HCT116 (cell line): ENCODE results near the gene FOXN3. TPM values are rescaled to one million over a fixed set of nuclear protein-coding genes. Genes with fewer than 3 reads are reported as not detected.

Source experiments
- ATAC-seq: fragments of 200-7000 bp; cut with Tn5 transposase; 2 replicates; pipeline ENCODE4 v1.9.1; 2020; ENCODE audit warnings: mild to moderate bottlenecking, moderate library complexity
- BruUV-seq: library from RNA; stranded (reverse); fragments of 400-500 nt; replicated peaks from 2 replicates; lab custom pipeline; 2021; lab: Mats Ljungman, UMichigan
- CTCF ChIA-PET: fragments of 300-600 bp; sonication (Branson Sonifier 250); formaldehyde crosslinking; loops from one replicate; lab custom pipeline; 2021; ENCODE audit warnings: antibody characterized with exemption; lab: Charles Lee
- POLR2A ChIA-PET: fragments of 300-600, 350-600 bp; sonication (Branson Sonifier 250); formaldehyde crosslinking; loops from one replicate; lab custom pipeline; 2021; ENCODE audit warnings: antibody characterized with exemption; lab: Charles Lee
- RAD21 ChIA-PET, 2 experiments: fragments of 300-600 bp; sonication (Branson Sonifier 250); formaldehyde crosslinking; loops; one replicate each; lab custom pipeline; 2023; ENCODE audit warnings: low total read pairs in 2 of 2; ENCODE audit not compliant: uncharacterized antibody in 2 of 2, unreplicated experiment in 2 of 2, low non-redundant PET in 1 of 2; lab: Charles Lee
- DNase-seq: peaks from one replicate; pipeline ENCODE4 v3.0.0-alpha.2; 2010; ENCODE audit warnings: low read depth, low spot score
- H2AFZ ChIP-seq: fragments of 200-600 bp; shearing (Covaris generic), sonication (generic); 2 replicates; pipeline ENCODE4 v1.6.1; 2017; ENCODE audit warnings: low read depth, mixed run types, mixed read lengths, antibody characterized with exemption, low read length; ENCODE audit not compliant: poor library complexity, severe bottlenecking
- H3K27ac ChIP-seq: 2 replicates; pipeline ENCODE4 v1.5.1; 2012; ENCODE audit warnings: low read depth, low read length
- H3K27me3 ChIP-seq: fragments of 200-600 bp; sonication (generic); 2 replicates; pipeline ENCODE4 v1.6.1; 2016; ENCODE audit warnings: mixed run types, low read length, mixed read lengths; ENCODE audit not compliant: insufficient read depth
- H3K36me3 ChIP-seq, 2 experiments: fragments of 200-500 bp in 1 of 2; fragments of 200-600 bp in 1 of 2; sonication (Bioruptor generic) in 1 of 2; sonication (generic) in 1 of 2; 2 replicates each; pipeline versions ENCODE4 v1.5.1 to v1.6.1; 2014 to 2016; ENCODE audit warnings: low read length in 2 of 2, inconsistent platforms in 1 of 2, mixed read lengths in 1 of 2, mixed run types in 1 of 2; ENCODE audit not compliant: insufficient read depth in 2 of 2, control insufficient read depth in 1 of 2
- H3K4me1 ChIP-seq, 2 experiments: fragments of 200-600 bp in 1 of 2; sonication (generic) in 1 of 2; 2 replicates each; pipeline versions ENCODE4 v1.5.1 to v1.6.1; 2012 to 2017; ENCODE audit warnings: low read length in 2 of 2, inconsistent platforms in 1 of 2, mild to moderate bottlenecking in 1 of 2, mixed read lengths in 1 of 2, mixed run types in 1 of 2, moderate library complexity in 1 of 2; ENCODE audit not compliant: insufficient read depth in 2 of 2, control insufficient read depth in 1 of 2
- H3K4me2 ChIP-seq: fragments of 200-600 bp; sonication (generic); 2 replicates; pipeline ENCODE4 v1.6.1; 2017; ENCODE audit warnings: mixed run types, low read length, mixed read lengths
- H3K4me3 ChIP-seq, 2 experiments: fragments of 200-600 bp in 1 of 2; sonication (generic) in 1 of 2; replicated peaks in 1 of 2; 2 replicates each; pipeline ENCODE4 v1.5.1; 2011 to 2016; ENCODE audit warnings: low read length in 2 of 2, control low read depth in 1 of 2, low read depth in 1 of 2, mild to moderate bottlenecking in 1 of 2, mixed read lengths in 1 of 2, mixed run types in 1 of 2
- H3K79me2 ChIP-seq: fragments of 200-600 bp; sonication (generic); 2 replicates; pipeline ENCODE4 v1.6.1; 2017; ENCODE audit warnings: mild to moderate bottlenecking, mixed run types, low read length, moderate library complexity, mixed read lengths; ENCODE audit not compliant: insufficient read depth
- H3K9ac ChIP-seq: fragments of 200-600 bp; sonication (generic); 2 replicates; pipeline ENCODE4 v1.6.1; 2016; ENCODE audit warnings: low read length, mixed read lengths
- H3K9me2 ChIP-seq: fragments of 200-600 bp; sonication (generic), shearing (Covaris generic); 2 replicates; pipeline ENCODE4 v1.6.1; 2017; ENCODE audit warnings: mixed run types, mild to moderate bottlenecking, moderate library complexity; ENCODE audit not compliant: insufficient read depth
- H3K9me3 ChIP-seq, 2 experiments: fragments of 200-500 bp in 1 of 2; fragments of 200-600 bp in 1 of 2; sonication (Bioruptor generic) in 1 of 2; sonication (generic) in 1 of 2; 2 replicates each; pipeline ENCODE4 v1.6.1; 2014 to 2017; ENCODE audit warnings: low read length in 2 of 2, mixed read lengths in 2 of 2, inconsistent platforms in 1 of 2, low read depth in 1 of 2, mild to moderate bottlenecking in 1 of 2, mixed run types in 1 of 2, moderate library complexity in 1 of 2; ENCODE audit not compliant: control insufficient read depth in 1 of 2, insufficient read depth in 1 of 2
- H4K20me1 ChIP-seq: fragments of 200-600 bp; sonication (generic), shearing (Covaris generic); 2 replicates; pipeline ENCODE4 v1.6.1; 2017; ENCODE audit warnings: mixed run types, mild to moderate bottlenecking, moderate library complexity; ENCODE audit not compliant: insufficient read depth
- ELF1 ChIP-seq: IDR thresholded peaks from 2 replicates; pipeline ENCODE4 v1.6.1; 2012; ENCODE audit warnings: low read depth, borderline replicate concordance
- JUND ChIP-seq: IDR thresholded peaks from 2 replicates; pipeline ENCODE4 v1.6.1; 2012
- POLR2AphosphoS5 ChIP-seq: IDR thresholded peaks from 2 replicates; pipeline ENCODE4 v1.6.1; 2011; ENCODE audit warnings: mild to moderate bottlenecking, low read depth, low read length, moderate library complexity
- RAD21 ChIP-seq: IDR thresholded peaks from 2 replicates; pipeline ENCODE4 v1.6.1; 2012; ENCODE audit warnings: low read depth, mild to moderate bottlenecking
- SRF ChIP-seq: IDR thresholded peaks from 2 replicates; pipeline ENCODE4 v1.6.1; 2012; ENCODE audit warnings: low read depth
- TCF7L2 ChIP-seq: IDR thresholded peaks from 2 replicates; pipeline ENCODE4 v1.7.0; 2011; ENCODE audit warnings: borderline replicate concordance, inconsistent platforms; ENCODE audit not compliant: insufficient read depth, insufficient read length; ENCODE audit errors: extremely low read depth
- YY1 ChIP-seq: IDR thresholded peaks from 2 replicates; pipeline ENCODE4 v1.6.1; 2011; ENCODE audit warnings: low read length, low read depth, moderate library complexity, mild to moderate bottlenecking; ENCODE audit not compliant: insufficient replicate concordance; ENCODE audit errors: extremely low read depth
- ZNF274 ChIP-seq: fragments of 200-500 bp; sonication (Bioruptor generic); IDR thresholded peaks from 2 replicates; pipeline ENCODE4 v1.6.1; 2014; ENCODE audit warnings: mild to moderate bottlenecking, low read depth, low read length, inconsistent platforms
- intact Hi-C: fragments of 100-400 bp; cut with micrococcal nuclease; formaldehyde crosslinking; loops from 2 replicates; pipeline ENCODE4 v1.10.0; 2022
- total RNA-seq: library from RNA; stranded (reverse); gene quantifications from one replicate; pipeline ENCODE4 v1.2.1, GENCODE V29; 2021; ENCODE audit not compliant: unreplicated experiment
- TF ChIP-seq, protein P1 (sequence below), 3 experiments: fragments of 200-600 bp in 1 of 3; sonication (generic) in 1 of 3; IDR thresholded peaks in 2 of 3; conservative IDR thresholded peaks in 1 of 3; 2 replicates each; pipeline ENCODE4 v1.5.1; 2012 to 2017; ENCODE audit warnings: low read depth in 2 of 3, low read length in 2 of 3, antibody characterized with exemption in 1 of 3, borderline replicate concordance in 1 of 3, control low read depth in 1 of 3, mild to moderate bottlenecking in 1 of 3, mixed read lengths in 1 of 3, mixed run types in 1 of 3, moderate library complexity in 1 of 3; ENCODE audit not compliant: insufficient read depth in 1 of 3
- TF ChIP-seq, protein P2 (sequence below): IDR thresholded peaks from 2 replicates; pipeline ENCODE4 v1.6.1; 2012

FOXN3 gene
- total RNA-seq, 1 experiment from 2014 or later: 20.0 TPM

DNA sequence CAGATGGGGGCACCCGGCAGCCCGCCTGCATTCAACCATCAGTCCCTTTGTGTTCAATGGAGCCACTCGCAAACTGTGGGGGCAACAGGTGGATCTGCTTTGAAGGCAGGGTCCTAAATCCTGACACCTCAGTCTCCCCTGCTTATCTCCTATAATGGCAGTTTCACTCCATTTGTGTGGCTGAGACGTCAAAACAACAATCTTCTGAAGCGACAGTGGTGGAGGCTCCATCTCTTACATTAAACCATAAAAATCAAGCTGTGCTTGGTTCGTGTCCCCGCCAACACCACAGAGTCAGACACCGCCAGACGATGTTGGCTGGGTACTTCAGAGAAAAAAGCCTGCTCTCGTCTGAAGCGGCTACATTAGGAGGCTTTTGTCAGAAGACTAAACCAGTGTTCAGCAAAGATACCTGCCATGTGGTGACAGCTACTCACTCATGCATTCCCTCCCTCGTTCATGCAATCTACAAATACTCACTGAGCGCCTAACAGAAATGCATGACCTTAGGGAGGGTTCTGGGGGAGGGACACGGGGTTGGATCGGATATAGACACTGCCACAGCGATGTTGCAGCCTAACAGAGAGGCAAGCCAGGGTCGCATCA is 253.9 kb downstream of the FOXN3 start (continued):
- TF ChIP-seq, protein P1, sequence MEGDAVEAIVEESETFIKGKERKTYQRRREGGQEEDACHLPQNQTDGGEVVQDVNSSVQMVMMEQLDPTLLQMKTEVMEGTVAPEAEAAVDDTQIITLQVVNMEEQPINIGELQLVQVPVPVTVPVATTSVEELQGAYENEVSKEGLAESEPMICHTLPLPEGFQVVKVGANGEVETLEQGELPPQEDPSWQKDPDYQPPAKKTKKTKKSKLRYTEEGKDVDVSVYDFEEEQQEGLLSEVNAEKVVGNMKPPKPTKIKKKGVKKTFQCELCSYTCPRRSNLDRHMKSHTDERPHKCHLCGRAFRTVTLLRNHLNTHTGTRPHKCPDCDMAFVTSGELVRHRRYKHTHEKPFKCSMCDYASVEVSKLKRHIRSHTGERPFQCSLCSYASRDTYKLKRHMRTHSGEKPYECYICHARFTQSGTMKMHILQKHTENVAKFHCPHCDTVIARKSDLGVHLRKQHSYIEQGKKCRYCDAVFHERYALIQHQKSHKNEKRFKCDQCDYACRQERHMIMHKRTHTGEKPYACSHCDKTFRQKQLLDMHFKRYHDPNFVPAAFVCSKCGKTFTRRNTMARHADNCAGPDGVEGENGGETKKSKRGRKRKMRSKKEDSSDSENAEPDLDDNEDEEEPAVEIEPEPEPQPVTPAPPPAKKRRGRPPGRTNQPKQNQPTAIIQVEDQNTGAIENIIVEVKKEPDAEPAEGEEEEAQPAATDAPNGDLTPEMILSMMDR (IDR thresholded peaks at IDR 0.05 in 2 of 3, conservative IDR thresholded peaks at IDR 0.05 in 1 of 3; ENCODE audit: borderline replicate concordance in 1 of 3, insufficient read depth in 1 of 3, low read depth in 2 of 3, low read length in 2 of 3): no peak
- TF ChIP-seq, protein P2, sequence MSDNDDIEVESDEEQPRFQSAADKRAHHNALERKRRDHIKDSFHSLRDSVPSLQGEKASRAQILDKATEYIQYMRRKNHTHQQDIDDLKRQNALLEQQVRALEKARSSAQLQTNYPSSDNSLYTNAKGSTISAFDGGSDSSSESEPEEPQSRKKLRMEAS: no peak
- TF ChIP-seq TCF7L2 (no peak), RAD21 (no peak), JUND (no peak), ZNF274 (no peak), SRF (no peak), YY1 (no peak), POLR2AphosphoS5 (no peak), ELF1 (no peak)
- TF ChIP-seq, all 23 proteins: peak for 0

DNA sequence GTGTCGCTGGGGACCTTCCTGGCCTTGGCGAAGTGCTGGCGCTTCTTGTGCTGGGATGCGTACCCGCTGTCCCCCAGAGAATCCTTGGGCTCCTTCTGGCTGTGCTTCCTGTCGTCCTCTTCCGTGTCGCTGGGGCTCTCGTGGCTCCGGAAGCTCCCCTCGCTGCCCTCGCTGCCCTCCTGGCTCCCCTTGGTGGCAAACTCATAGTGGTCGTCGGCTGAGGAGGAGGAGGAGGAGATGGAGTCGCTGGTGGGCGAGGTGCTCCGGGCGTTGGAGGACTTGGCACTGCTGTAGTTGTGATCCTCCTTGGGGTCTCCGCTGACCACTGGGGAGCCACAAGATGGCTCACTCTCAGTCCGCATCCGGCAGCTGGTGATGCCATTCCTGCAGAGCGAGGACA is 254.4 kb downstream of the FOXN3 start:
- ChIA-PET CTCF (no interaction called here), POLR2A (no interaction called here), RAD21 (no interaction called here)
- Histone ChIP-seq H3K9ac (no peak overlapping the region), H3K27ac (no peak overlapping the region), H3K4me2 (no peak overlapping the region), H3K9me3 (no peaks in the 10 kb centered on the region), H4K20me1 (no peaks in the 10 kb centered on the region), H3K9me2 (no peaks in the 10 kb centered on the region), H2AFZ (no peak overlapping the region), H3K4me3 (no peak overlapping the region), H3K27me3 (no peaks in the 10 kb centered on the region)
- no TSS peak for BruUV-seq
- no peak for ATAC-seq
- no peak for DNase-seq
- intact Hi-C loops: no loop called here
- TF ChIP-seq, protein P2: no peak
- TF ChIP-seq ELF1: no peak
- TF ChIP-seq, all 23 proteins: peak for 0
- H3K36me3 ChIP-seq: no peaks in the 10 kb centered on the region
- H3K79me2 ChIP-seq: no peaks in the 10 kb centered on the region
- H3K4me1 ChIP-seq: no peaks in the 10 kb centered on the region
